Neural cell (in vitro differentiated cells): ENCODE results near the gene ELSPBP1.

Experiments
- CTCF ChIP-seq: fragments of 450-650 bp; IDR thresholded peaks from 2 replicates; pipeline ENCODE4 v1.5.1; 2014; ENCODE audit warnings: antibody characterized with exemption, mild to moderate bottlenecking, moderate library complexity; ENCODE audit not compliant: poor library complexity, severe bottlenecking
- EZH2 ChIP-seq: fragments of 200-600, 300-800 bp; shearing (Covaris generic), sonication (generic); IDR thresholded peaks from 2 replicates; pipeline ENCODE4 v1.6.1; 2014; ENCODE audit warnings: antibody characterized with exemption, low read length, borderline replicate concordance, mild to moderate bottlenecking; ENCODE audit not compliant: insufficient read depth, poor library complexity, severe bottlenecking

- TF ChIP-seq EZH2 (no peak), CTCF (no peak)
These were observed 75.0 kb downstream of the ELSPBP1 start for GRCh38 chr19:48069435-48069834.
